ENCODE data around the gene TOPAZ1. TPM values are rescaled to one million over a fixed set of nuclear protein-coding genes. Genes with fewer than 3 reads are reported as not detected.

TOPAZ1 gene
- total and polyA plus RNA-seq, 2 of the 13 experiments (the other 11 are each of a cell fraction or from before 2014, with no cell fraction given): not detected

- TF ChIP-seq RERE (CRISPR knock-in tag; IDR thresholded peaks at IDR 0.05; ENCODE audit: low read depth) (0 out of 2 replicates have a peak, but pooled peaks have one; percentile 9), TRAFD1 (CRISPR knock-in tag; IDR thresholded peaks at IDR 0.05; ENCODE audit: borderline replicate concordance) (no peak), ZBTB43 (CRISPR knock-in tag; conservative IDR thresholded peaks at IDR 0.05) (peak; percentile 97), ZNF841 (CRISPR knock-in tag; IDR thresholded peaks at IDR 0.05; ENCODE audit: borderline replicate concordance) (peak; percentile 98), ZNF576 (CRISPR knock-in tag; IDR thresholded peaks at IDR 0.05) (peak; percentile 96), ZNF670 (CRISPR knock-in tag; IDR thresholded peaks at IDR 0.05; ENCODE audit: borderline replicate concordance) (peak; percentile 93), HDAC2 (CRISPR knock-in tag; IDR thresholded peaks at IDR 0.05) (peak; percentile 53), MLXIP (CRISPR knock-in tag; IDR thresholded peaks at IDR 0.05; ENCODE audit: borderline replicate concordance) (0 out of 2 replicates have a peak, but pooled peaks have one; percentile 73), NFIC (IDR thresholded peaks at IDR 0.05; ENCODE audit: low read length) (no peak), ZNF781 (CRISPR knock-in tag; IDR thresholded peaks at IDR 0.05; ENCODE audit: borderline replicate concordance, not compliant biosample characterization) (peak; percentile 95), TFDP1 (CRISPR knock-in tag; IDR thresholded peaks at IDR 0.05; ENCODE audit: borderline replicate concordance) (peak; percentile 76; the same call in 1 of the 2 replicates), ZNF589 (CRISPR knock-in tag; conservative IDR thresholded peaks at IDR 0.05) (peak; percentile 95), NFKB2 (CRISPR knock-in tag; IDR thresholded peaks at IDR 0.05; ENCODE audit: borderline replicate concordance) (peak; percentile 97)
Measured at GRCh38 chr3:44338010-44338827, 96.5 kb downstream of the TOPAZ1 start, which contains the start of gene TCAIM (continued).

Measured in HepG2 (cell line).